GM18498 (cell line): Measurements from ENCODE around the gene PTPRF.

ENCODE experiments used
- ATAC-seq: cut with Tn5 transposase; IDR thresholded peaks from one replicate; pipeline ENCODE4 v1.9.1; 2021; ENCODE audit warnings: mild to moderate bottlenecking, moderate library complexity; ENCODE audit not compliant: unreplicated experiment

Gene PTPRF

GRCh38 chr1:43512681-43513080 lies 18.0 kb upstream of the PTPRF start:
- ATAC-seq, result no peak

GRCh38 chr1:43513471-43514173 lies 17.1 kb upstream of the PTPRF start:
- ATAC-seq, result no peak

GRCh38 chr1:43518935-43519686 lies 11.6 kb upstream of the PTPRF start:
- ATAC-seq, result no peak

- no peak for ATAC-seq
Observed at GRCh38 chr1:43520100-43520778, 10.4 kb upstream of the PTPRF start.

- no peak for ATAC-seq
Observed at GRCh38 chr1:43521078-43521477, 9.6 kb upstream of the PTPRF start.

GRCh38 chr1:43521756-43522155 lies 8.9 kb upstream of the PTPRF start:
- ATAC-seq, result no peak

- no peak for ATAC-seq
Observed at GRCh38 chr1:43522431-43522775, 8.3 kb upstream of the PTPRF start.

- ATAC-seq, result no peak
Observed at GRCh38 chr1:43522776-43523480, 7.8 kb upstream of the PTPRF start.

- ATAC-seq, result no peak
Observed at GRCh38 chr1:43524804-43525203, 5.9 kb upstream of the PTPRF start.

- ATAC-seq, result no peak
Observed at GRCh38 chr1:43526002-43526401, 4.7 kb upstream of the PTPRF start.

- ATAC-seq, result no peak
Observed at GRCh38 chr1:43527111-43527878, 3.4 kb upstream of the PTPRF start.

GRCh38 chr1:43529206-43529731 lies 1.4 kb upstream of the PTPRF start:
- ATAC-seq, result no peak

GRCh38 chr1:43531107-43531905 lies 623 bp downstream of the PTPRF start:
- no peak for ATAC-seq

GRCh38 chr1:43531906-43532584 lies 1.4 kb downstream of the PTPRF start:
- ATAC-seq, result no peak

- no peak for ATAC-seq
Observed at GRCh38 chr1:43532716-43533115, 2.0 kb downstream of the PTPRF start.

GRCh38 chr1:43533584-43533983 lies 2.9 kb downstream of the PTPRF start:
- ATAC-seq, result no peak

- no peak for ATAC-seq
Observed at GRCh38 chr1:43534256-43534655, 3.6 kb downstream of the PTPRF start.

GRCh38 chr1:43536196-43536863 lies 5.6 kb downstream of the PTPRF start:
- ATAC-seq, result no peak
